MCF 10A (cell line): ENCODE measurements around the gene EXOC7. TPM values are rescaled to one million over a fixed set of nuclear protein-coding genes. Genes with fewer than 3 reads are reported as not detected.

Experiments
- BruUV-seq: library from RNA; stranded (reverse); fragments of 400-500 nt; replicated peaks from 2 replicates; lab custom pipeline; 2021; lab: Mats Ljungman, UMichigan
- CTCF ChIA-PET: fragments of 300-600 bp; sonication (Branson Sonifier 250); formaldehyde crosslinking; extraction: SDS; loops from one replicate; lab custom pipeline; 2021; ENCODE audit warnings: antibody characterized with exemption, inconsistent platforms; lab: Yijun Ruan, JAX
- POLR2A ChIA-PET: fragments of 300-600, 350-650 bp; sonication (Branson Sonifier 250); formaldehyde crosslinking; extraction: SDS; loops from one replicate; lab custom pipeline; 2020; ENCODE audit warnings: antibody characterized with exemption, inconsistent platforms; lab: Yijun Ruan, JAX
- DNase-seq: peaks from one replicate; pipeline ENCODE4 v3.0.0-alpha.2; 2018; ENCODE audit not compliant: unreplicated experiment
- H3K27ac Mint-ChIP-seq: one replicate; pipeline ENCODE4 v1.8.0; 2022; ENCODE audit warnings: mild to moderate bottlenecking, low read depth, mixed read lengths; ENCODE audit not compliant: unreplicated experiment
- H3K27me3 Mint-ChIP-seq: one replicate; pipeline ENCODE4 v1.8.0; 2022; ENCODE audit warnings: mixed read lengths; ENCODE audit not compliant: insufficient read depth, unreplicated experiment
- H3K36me3 Mint-ChIP-seq: one replicate; pipeline ENCODE4 v1.8.0; 2022; ENCODE audit warnings: mild to moderate bottlenecking, moderate library complexity, mixed read lengths; ENCODE audit not compliant: insufficient read depth, unreplicated experiment
- H3K4me1 Mint-ChIP-seq: one replicate; pipeline ENCODE4 v1.8.0; 2022; ENCODE audit warnings: mixed read lengths; ENCODE audit not compliant: insufficient read depth, unreplicated experiment
- H3K4me3 Mint-ChIP-seq: one replicate; pipeline ENCODE4 v1.8.0; 2022; ENCODE audit warnings: mild to moderate bottlenecking, moderate library complexity, mixed read lengths; ENCODE audit not compliant: unreplicated experiment
- H3K9me3 Mint-ChIP-seq: one replicate; pipeline ENCODE4 v1.8.0; 2022; ENCODE audit warnings: mixed read lengths; ENCODE audit not compliant: unreplicated experiment
- CTCF ChIP-seq: fragments of 200-600 bp; IDR thresholded peaks from one replicate; pipeline ENCODE4 v1.8.0; 2022; ENCODE audit warnings: antibody characterized with exemption, mild to moderate bottlenecking; ENCODE audit not compliant: unreplicated experiment
- intact Hi-C: fragments of 100-400 bp; cut with micrococcal nuclease; formaldehyde crosslinking; loops from 2 replicates; pipeline ENCODE4 v1.14.1; 2022
- total RNA-seq: library from RNA; stranded (reverse); gene quantifications from 2 replicates; pipeline ENCODE4 v1.2.3, GENCODE V29; 2022

The EXOC7 gene
- total RNA-seq, 1 experiment from 2014 or later = 80.8 TPM

- POLR2A ChIA-PET = no interaction called here
- no peak overlapping the region for H3K27ac Mint-ChIP-seq
Measured at GRCh38 chr17:76151896-76152454, 48.4 kb upstream of the EXOC7 start.

GRCh38 chr17:76150712-76151622, 47.4 kb upstream of the EXOC7 start:
- H3K4me1 Mint-ChIP-seq = no peaks in the 10 kb centered on the region
- no peaks in the 10 kb centered on the region for H3K9me3 Mint-ChIP-seq
- H3K27me3 Mint-ChIP-seq = no peaks in the 10 kb centered on the region
- CTCF ChIA-PET = interaction anchor here (0.6 to 4.4 kb wide), 4 partner anchors 29 to 493 kb away, joined by 3 to 18 read pairs (median 4); no protein-coding TSS in a partner anchor
- no peak for TF ChIP-seq CTCF
- no peak overlapping the region for H3K4me3 Mint-ChIP-seq
- H3K27ac Mint-ChIP-seq = no peak overlapping the region
- no TSS peak for BruUV-seq
- DNase-seq = no peak
- H3K36me3 Mint-ChIP-seq = no peaks in the 10 kb centered on the region
- POLR2A ChIA-PET = no interaction called here
- intact Hi-C loops = no loop called here

More at GRCh38 chr17:76151896-76152454, 48.4 kb upstream of the EXOC7 start:
- CTCF ChIA-PET = interaction anchor here (0.6 to 4.4 kb wide), 3 partner anchors 11 to 138 kb away, joined by 3 to 18 read pairs (median 5); partner anchors contain the start of gene FOXJ1
- H3K4me3 Mint-ChIP-seq = no peak overlapping the region
- H3K27me3 Mint-ChIP-seq = peaks cover 8% of the 10 kb centered on the region
- BruUV-seq = no TSS peak
- no peak for TF ChIP-seq CTCF
- H3K9me3 Mint-ChIP-seq = no peaks in the 10 kb centered on the region
- intact Hi-C loops = no loop called here
- no peak for DNase-seq
- no peaks in the 10 kb centered on the region for H3K36me3 Mint-ChIP-seq
- H3K4me1 Mint-ChIP-seq = no peaks in the 10 kb centered on the region

- intact Hi-C loops = no loop called here
- no peak for DNase-seq
- POLR2A ChIA-PET = interaction anchor here (0.6 kb wide), 1 partner anchor 203 kb away, joined by 3 read pairs; no protein-coding TSS in a partner anchor
- Mint-ChIP-seq H3K27ac (no peak overlapping the region), H3K4me3 (no peak overlapping the region), H3K9me3 (no peaks in the 10 kb centered on the region), H3K36me3 (no peaks in the 10 kb centered on the region), H3K27me3 (no peaks in the 10 kb centered on the region), H3K4me1 (no peaks in the 10 kb centered on the region)
- CTCF ChIA-PET = interaction anchor here (0.6 to 4.4 kb wide), 4 partner anchors 21 to 497 kb away, joined by 3 to 18 read pairs (median 4); no protein-coding TSS in a partner anchor
- BruUV-seq = no TSS peak
- no peak for TF ChIP-seq CTCF
Measured at GRCh38 chr17:76149214-76149613, 45.6 kb upstream of the EXOC7 start.

- Mint-ChIP-seq H3K9me3 (no peaks in the 10 kb centered on the region), H3K27me3 (no peaks in the 10 kb centered on the region), H3K4me3 (no peak overlapping the region), H3K27ac (no peak overlapping the region), H3K4me1 (no peaks in the 10 kb centered on the region), H3K36me3 (no peaks in the 10 kb centered on the region)
- DNase-seq = no peak
- POLR2A ChIA-PET = no interaction called here
- CTCF ChIA-PET = interaction anchor here (0.6 to 4.4 kb wide), 4 partner anchors 34 to 518 kb away, joined by 3 to 18 read pairs (median 4); no protein-coding TSS in a partner anchor
- intact Hi-C loops = no loop called here
- peak; percentile 14 for TF ChIP-seq CTCF
- no TSS peak for BruUV-seq
Measured at GRCh38 chr17:76148015-76148326, 44.4 kb upstream of the EXOC7 start.
